PC-9 (cell line): Measurements from ENCODE around the gene STARD3NL.

ENCODE experiments used
- EZH2 ChIP-seq: fragments of 200-600 bp; sonication (generic); IDR thresholded peaks from 2 replicates; pipeline ENCODE4 v1.8.0; 2017; ENCODE audit warnings: antibody characterized with exemption, low read depth
- TF ChIP-seq, protein P1 (sequence below): fragments of 200-600 bp; sonication (generic); conservative IDR thresholded peaks from 2 replicates; pipeline ENCODE4 v1.6.1; 2017; ENCODE audit warnings: mixed run types, antibody characterized with exemption, mild to moderate bottlenecking, moderate library complexity

DNA sequence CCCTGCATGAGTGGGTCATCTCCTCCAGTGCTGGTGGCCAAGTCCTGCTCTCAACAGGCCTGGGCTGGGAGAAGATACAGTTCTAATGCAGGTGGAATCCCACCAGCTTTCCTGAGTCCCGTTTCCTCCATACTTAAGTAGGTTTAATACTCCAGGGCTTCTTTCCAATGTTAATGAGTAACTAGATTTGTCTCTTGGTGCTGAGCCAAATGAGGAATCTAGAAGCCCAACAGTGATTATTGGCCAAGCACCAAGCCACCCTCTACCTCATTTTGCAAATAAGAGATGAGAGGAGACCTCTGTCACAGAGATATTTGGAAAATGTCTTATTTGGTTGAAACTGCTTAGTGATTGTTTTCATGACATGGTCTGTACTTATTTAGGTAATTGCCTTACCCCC is 37.1 kb downstream of the STARD3NL start:
- TF ChIP-seq, protein P1, sequence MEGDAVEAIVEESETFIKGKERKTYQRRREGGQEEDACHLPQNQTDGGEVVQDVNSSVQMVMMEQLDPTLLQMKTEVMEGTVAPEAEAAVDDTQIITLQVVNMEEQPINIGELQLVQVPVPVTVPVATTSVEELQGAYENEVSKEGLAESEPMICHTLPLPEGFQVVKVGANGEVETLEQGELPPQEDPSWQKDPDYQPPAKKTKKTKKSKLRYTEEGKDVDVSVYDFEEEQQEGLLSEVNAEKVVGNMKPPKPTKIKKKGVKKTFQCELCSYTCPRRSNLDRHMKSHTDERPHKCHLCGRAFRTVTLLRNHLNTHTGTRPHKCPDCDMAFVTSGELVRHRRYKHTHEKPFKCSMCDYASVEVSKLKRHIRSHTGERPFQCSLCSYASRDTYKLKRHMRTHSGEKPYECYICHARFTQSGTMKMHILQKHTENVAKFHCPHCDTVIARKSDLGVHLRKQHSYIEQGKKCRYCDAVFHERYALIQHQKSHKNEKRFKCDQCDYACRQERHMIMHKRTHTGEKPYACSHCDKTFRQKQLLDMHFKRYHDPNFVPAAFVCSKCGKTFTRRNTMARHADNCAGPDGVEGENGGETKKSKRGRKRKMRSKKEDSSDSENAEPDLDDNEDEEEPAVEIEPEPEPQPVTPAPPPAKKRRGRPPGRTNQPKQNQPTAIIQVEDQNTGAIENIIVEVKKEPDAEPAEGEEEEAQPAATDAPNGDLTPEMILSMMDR, result no peak
- no peak for TF ChIP-seq EZH2
